ENCODE results near the gene BABAM2. TPM values are rescaled to one million over a fixed set of nuclear protein-coding genes. Genes with fewer than 3 reads are reported as not detected.
A peak's percentile ranks its signal among the peaks of the same experiment; 100 is the strongest.

BABAM2 gene
- total and polyA plus RNA-seq, 2 of the 4 experiments (the other 2 are of a cell fraction): 20.9 to 23.1 TPM

DNA sequence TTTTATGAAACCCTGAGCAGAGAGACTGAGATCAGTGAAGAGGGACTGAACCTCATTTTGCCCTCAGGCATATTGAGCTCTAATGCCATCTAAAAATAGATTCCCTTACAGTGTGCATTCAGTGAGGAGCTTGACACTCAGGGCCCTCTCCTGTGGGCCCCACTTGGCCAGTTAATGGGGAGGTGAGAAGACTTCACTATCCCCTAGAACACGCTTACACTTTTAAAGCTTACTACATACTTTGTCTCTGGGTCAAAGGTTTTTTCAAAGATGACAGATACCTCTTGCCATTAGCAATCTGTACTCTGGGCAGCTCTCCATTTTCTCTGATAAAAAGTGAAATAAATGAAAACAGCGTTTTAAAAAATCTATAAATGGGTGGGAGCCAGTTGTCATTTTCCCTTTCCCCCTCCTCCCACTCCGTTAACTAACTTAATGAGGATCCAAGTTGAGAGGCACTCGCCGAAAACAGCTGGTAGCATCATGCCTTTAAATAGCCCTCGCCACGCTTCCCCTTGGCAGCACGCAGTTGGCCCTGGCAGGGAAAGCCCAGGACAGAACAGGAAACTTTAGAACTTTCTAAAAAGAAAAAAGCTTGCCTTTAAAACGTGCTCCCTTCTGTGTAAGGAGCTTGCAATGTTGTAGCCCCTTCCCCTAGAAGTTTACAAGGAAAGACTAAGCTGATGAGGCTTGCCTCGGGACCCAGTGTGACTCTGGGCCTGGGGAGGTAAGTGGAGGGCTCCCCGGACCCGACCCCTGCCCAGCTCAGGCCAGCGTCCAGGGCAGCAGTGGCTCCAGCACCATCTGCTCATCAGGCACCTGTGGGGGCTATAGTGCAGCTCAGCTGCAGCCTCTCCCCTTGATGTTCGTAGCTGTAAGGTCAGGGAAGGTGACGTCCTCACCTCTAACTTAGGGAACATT lies 443.3 kb downstream of the BABAM2 start:
- no peak overlapping the region; the same call in 1 of the 2 replicates for H3K18ac ChIP-seq (ENCODE audit: low read depth, low read length)
- peak overlapping the region; percentile 44 for H2AK5ac ChIP-seq (ENCODE audit: low read depth, low read length)
- 50% methylated on average over 2 of the region's 15 CpGs; no CpG with 5 or more reads in 1 of the 2 experiments for WGBS, 2 experiments (ENCODE audit: extremely low coverage in 2 of 2, insufficient read length in 1 of 2)
- intact Hi-C loops (cut with micrococcal nuclease): no loop called here
- no peak overlapping the region for H3K4ac ChIP-seq (ENCODE audit: low read depth, low read length)
- H4K8ac ChIP-seq (ENCODE audit: low read depth in 2 of 2, low read length in 2 of 2): no peak overlapping the region
- no peak overlapping the region for H4K5ac ChIP-seq (ENCODE audit: low read depth, low read length)
- H3K4me2 ChIP-seq (ENCODE audit: low read depth, low read length): no peak overlapping the region
- no peak overlapping the region; the same call in 1 of the 2 replicates for H4K91ac ChIP-seq (ENCODE audit: insufficient read depth, low read depth, low read length)
- ChIA-PET CTCF (no interaction called here), POLR2A (ENCODE audit: unreplicated experiment) (no interaction called here)
- no peak overlapping the region for H2BK15ac ChIP-seq (ENCODE audit: low read depth, low read length)
- H3K27me3 ChIP-seq (ENCODE audit: control insufficient read depth, insufficient read depth, low read length): no peaks in the 10 kb centered on the region
- ATAC-seq (ENCODE audit: low read depth) (no peak), DNase-seq (no peak)
- H2AK9ac ChIP-seq (replicated peaks; ENCODE audit: low read depth, low read length, poor library complexity): no peak overlapping the region
- H3K4me1 ChIP-seq (ENCODE audit: control insufficient read depth, insufficient read depth, low read length): peaks cover 11% of the 10 kb centered on the region
- H3K9me1 ChIP-seq (ENCODE audit: insufficient read depth, low read length): peaks cover 5% of the 10 kb centered on the region
- H2BK20ac ChIP-seq (ENCODE audit: low read depth, low read length): no peak overlapping the region
- in situ Hi-C loops (cut with MboI; ENCODE audit: low sequenced_read_pairs): no loop called here
- H3K56ac ChIP-seq (ENCODE audit: extremely low read depth, insufficient read depth, low read length): no peak overlapping the region
- no peak overlapping the region for H2BK5ac ChIP-seq (ENCODE audit: low read depth, low read length, poor library complexity, severe bottlenecking)
- H3K36me3 ChIP-seq (ENCODE audit: control insufficient read depth, insufficient read depth, low read length): no peaks in the 10 kb centered on the region
- no peak overlapping the region for H3K27ac ChIP-seq (ENCODE audit: insufficient read depth, low read length)
- H3K23ac ChIP-seq (ENCODE audit: low read depth, low read length): no peak overlapping the region; the same call in 1 of the 2 replicates
- no peak overlapping the region for H3K14ac ChIP-seq (replicated peaks; ENCODE audit: low read depth, low read length)
- dilution Hi-C loops (cut with HindIII; ENCODE audit: low sequenced_read_pairs, unreplicated experiment): no loop called here
- H2AFZ ChIP-seq (replicated peaks; ENCODE audit: low read length, poor library complexity): no peak overlapping the region
- no TSS peak for BruUV-seq (replicated peaks)
- H3K9me3 ChIP-seq (ENCODE audit: control insufficient read depth, insufficient read depth, low read length): no peaks in the 10 kb centered on the region
- H4K20me1 ChIP-seq (ENCODE audit: insufficient read depth, low read length): no peaks in the 10 kb centered on the region
- H3K9ac ChIP-seq (ENCODE audit: low read depth, low read length): no peak overlapping the region
- no peak overlapping the region for H3K4me3 ChIP-seq (ENCODE audit: insufficient read depth, low read depth, low read length)
- TF ChIP-seq RAD21 (IDR thresholded peaks at IDR 0.05; ENCODE audit: low read length) (no peak), SMC3 (IDR thresholded peaks at IDR 0.05; ENCODE audit: low read depth, low read length) (no peak), MAZ (IDR thresholded peaks at IDR 0.05; ENCODE audit: borderline replicate concordance, low read depth, low read length) (no peak), ELK1 (IDR thresholded peaks at IDR 0.05; ENCODE audit: borderline replicate concordance, low read depth, low read length) (no peak), POLR2A (IDR thresholded peaks at IDR 0.05; ENCODE audit: low read depth, low read length) (no peak), FOS (IDR thresholded peaks at IDR 0.05; ENCODE audit: low read depth, low read length) (no peak), MAFK (IDR thresholded peaks at IDR 0.05; ENCODE audit: low read depth, low read length) (no peak), MXI1 (IDR thresholded peaks at IDR 0.05; ENCODE audit: borderline replicate concordance, low read depth, low read length) (no peak), CEBPB (IDR thresholded peaks at IDR 0.05; ENCODE audit: low read depth, low read length) (no peak), RFX5 (IDR thresholded peaks at IDR 0.05; ENCODE audit: low read depth, low read length) (no peak), CTCF (conservative IDR thresholded peaks at IDR 0.05; ENCODE audit: low read depth, low read length) (no peak), CHD1 (IDR thresholded peaks at IDR 0.05; ENCODE audit: low read depth, low read length) (no peak), NFE2L2 (IDR thresholded peaks at IDR 0.05; ENCODE audit: low read depth, low read length) (no peak), RCOR1 (IDR thresholded peaks at IDR 0.05; ENCODE audit: insufficient replicate concordance, low read length) (no peak), BHLHE40 (IDR thresholded peaks at IDR 0.05; ENCODE audit: low read depth, low read length) (no peak)
- H3K79me1 ChIP-seq (ENCODE audit: low read depth in 1 of 2, low read length in 2 of 2): no peaks in the 10 kb centered on the region
- no peak overlapping the region for H2BK120ac ChIP-seq (ENCODE audit: low read depth, low read length)
